Stimulated activated CD8-positive, alpha-beta memory T cell treated with anti-CD3 and anti-CD28 coated beads, Interleukin-2, amount 100 ng/mL, for 1 hour (primary cell): ENCODE data around the gene ZNF500.

Experiments used
- DNase-seq, 2 donors: peaks; one replicate each; pipeline ENCODE4 v3.0.0-alpha.2; 2020; ENCODE audit warnings: low read depth in 2 of 2

ZNF500 gene

DNA sequence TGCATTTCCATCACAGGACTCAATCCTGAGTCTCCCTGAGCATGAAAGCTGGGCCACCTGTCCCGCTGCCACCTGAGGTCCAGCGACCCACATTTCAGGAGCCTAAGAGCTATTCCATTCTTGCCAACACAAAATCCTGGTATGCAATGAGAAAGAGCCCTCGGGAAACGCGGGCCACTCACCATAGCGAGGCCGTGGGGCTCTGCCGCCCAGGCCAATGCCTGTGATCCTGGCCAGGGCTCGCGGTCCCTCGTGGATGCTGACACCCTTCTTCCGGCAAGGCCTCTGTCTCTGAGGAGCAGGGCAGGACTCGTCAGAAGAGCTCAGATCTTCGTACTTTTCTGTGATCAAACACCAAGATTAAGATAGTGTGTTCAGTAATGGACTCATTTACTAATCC is 62.0 kb downstream of the ZNF500 start:
- no peak for DNase-seq

DNA sequence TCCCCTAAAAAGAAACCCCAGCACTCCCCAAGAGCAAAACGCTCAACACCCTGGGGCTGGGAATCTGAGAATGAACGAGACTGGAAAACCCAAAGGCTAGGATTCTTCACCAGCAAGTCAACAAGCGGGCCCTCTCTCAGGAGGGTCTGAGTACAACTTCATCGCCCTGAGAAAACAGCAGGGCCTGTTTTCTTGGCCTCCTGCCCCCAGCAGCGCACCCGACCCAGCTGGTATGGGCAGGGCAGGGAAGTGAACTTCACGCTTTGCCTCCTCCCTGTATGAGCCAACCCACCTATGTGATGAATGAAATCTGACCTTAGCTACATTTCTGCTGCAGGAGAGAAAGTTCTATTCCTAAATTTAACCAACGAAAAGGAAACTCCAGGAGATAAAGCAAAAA is 62.5 kb downstream of the ZNF500 start:
- no peak for DNase-seq

DNA sequence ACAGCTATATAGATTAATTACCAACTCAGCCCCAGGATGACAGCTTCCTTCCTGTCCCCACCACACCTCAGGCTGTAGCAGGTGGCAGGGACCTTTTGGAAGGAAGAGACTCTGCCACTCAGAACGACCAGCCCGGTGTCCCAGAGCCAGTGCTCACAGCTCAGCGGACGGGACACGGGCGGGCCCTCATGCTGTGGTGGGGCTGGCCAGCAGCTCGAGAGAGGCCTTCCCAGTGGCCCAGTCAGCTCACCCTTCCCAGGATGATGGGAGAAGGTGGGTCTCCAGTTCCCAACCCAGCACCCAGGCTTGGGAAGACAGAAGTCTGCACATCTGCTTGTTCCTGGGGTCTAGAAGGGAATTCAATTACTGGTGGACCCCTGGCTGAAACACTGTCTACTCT is 63.1 kb downstream of the ZNF500 start:
- DNase-seq = no peak

DNA sequence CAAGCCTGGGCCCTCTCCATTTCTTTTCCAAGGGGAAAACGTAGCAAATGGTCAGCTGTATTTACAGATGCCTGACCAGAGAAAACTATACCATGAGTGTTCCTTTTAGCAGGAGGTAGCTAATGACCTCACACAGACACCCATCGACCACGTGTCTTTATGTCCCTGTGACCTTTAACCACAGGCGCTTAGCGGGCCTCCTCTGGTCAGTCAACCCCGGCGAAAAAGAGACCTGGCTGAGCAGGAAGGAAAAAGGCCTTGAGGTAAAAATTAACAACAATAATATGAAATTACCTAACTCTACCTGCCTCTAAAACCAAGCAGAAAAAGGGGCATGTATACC is 64.5 kb downstream of the ZNF500 start:
- DNase-seq = no peak

DNA sequence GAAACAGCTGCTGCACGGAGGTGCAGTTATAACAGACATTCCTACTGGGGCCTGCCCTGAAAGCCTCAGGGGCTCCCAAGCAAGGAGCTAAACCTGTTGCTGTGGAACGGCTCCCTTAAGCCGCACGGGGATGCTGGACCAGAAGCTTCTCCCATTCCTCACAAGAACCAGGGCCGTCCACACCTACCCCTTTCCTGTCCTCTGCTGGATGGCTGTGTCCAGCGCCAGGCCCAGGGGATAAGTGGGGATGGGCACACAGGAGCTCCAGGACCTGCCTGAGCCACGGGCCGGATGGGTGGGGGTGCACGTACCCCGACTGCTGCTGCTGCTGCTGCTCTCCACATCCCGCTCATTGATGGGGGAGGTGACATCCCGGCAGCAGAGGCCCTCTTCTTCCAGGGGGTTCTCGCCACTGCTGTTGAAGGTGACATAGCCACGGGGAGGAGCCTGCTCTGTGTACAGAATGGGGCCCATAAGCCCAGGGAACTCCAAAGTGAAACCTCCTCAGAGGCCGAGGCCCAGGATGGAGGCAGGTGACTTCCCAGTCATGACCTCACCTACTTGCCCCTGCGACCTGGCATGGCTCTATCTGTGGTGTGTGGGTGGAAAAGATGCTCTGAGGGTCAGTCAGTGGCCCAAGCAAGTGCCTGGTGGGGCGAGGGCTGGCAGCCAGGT is 65.0 kb downstream of the ZNF500 start:
- DNase-seq = no peak

DNA sequence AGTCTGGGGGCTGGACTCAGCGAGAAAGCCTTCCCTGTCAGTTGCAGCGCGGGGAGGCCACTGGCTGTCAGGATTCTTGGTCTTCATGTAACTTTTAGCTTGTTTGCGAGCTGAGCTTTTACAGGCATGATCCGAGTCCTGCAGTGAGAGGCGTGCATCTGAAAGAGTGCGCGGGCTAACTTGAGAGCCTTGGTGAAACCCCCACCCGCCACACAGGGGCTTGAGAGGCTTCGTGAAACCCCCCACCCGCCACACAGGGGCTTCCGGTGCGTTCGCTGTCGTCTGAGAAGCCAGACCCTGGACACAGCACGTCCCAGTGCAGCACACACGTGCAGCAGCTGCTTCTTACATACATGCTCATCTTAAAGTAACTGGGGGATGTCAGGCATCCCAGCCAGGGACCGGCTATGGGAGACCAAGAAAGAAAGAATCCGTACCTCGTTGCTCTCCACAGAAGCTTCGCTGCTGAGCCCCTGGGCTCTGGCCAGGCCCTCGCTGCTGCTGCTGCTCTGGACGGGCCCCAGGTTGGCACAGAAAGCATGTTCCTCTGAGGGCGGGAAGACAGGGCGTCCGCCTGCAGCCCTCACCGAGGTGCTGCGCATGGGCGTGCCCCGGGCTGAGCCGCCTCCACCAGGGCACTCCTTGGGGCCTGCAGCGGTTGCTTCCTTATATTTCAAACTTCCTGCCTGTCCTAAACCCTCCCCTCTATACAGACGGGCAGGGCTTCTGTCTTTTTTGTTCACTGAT is 65.8 kb downstream of the ZNF500 start:
- no peak for DNase-seq

DNA sequence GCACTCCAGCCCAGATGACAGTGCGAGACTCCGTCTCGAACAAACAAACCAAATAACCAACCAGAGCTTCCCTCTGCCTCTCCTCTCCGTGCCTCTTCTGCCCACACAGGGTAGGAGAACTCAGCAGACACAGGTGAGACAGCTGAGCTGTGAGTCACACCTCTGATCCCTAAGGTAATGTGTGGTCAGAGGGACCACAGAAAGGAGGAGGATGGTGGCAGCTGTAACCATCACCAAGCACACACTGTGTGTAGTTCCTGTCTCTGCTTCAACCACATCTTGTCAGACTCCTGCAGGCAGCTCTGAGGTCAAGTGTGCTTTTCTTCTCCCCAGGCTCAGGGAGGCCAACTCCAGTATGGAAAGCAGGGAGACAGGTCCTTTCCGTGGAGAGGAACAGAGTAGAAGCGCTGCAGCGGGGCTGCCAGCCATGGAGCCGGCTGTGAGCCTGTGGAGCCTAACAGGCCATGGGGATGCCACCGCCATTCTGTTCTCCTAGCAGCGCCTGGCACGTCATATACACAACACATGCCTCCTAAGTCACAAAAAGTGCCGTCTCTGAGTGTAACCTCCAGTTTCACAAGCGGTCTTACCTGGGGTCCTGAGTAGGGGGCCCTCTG is 66.5 kb downstream of the ZNF500 start:
- no peak for DNase-seq

DNA sequence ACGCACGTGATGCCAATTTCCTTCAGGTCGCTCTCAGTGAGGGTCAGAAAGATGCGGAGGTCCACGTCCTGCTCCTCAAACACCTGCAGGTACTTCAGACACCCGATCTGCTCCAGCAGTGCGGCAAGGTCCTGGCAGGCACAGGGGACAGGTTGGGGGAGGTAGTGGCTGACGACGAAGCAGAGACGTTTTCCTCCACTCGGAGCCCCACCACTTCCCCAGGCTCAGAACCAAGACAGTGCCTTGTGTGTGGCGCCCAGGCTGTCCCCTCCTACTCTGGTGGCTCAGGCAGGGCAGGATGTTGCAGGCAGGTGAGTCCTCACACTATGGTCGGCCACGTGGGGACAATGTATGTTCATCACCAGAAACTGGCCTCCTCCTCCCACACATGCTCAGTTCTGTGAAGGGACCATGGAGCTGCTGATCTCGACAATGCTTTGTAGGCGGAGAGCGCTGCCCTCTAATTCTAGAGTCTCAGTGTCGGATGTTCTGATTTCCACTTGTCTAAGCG is 67.9 kb downstream of the ZNF500 start:
- DNase-seq = no peak

DNA sequence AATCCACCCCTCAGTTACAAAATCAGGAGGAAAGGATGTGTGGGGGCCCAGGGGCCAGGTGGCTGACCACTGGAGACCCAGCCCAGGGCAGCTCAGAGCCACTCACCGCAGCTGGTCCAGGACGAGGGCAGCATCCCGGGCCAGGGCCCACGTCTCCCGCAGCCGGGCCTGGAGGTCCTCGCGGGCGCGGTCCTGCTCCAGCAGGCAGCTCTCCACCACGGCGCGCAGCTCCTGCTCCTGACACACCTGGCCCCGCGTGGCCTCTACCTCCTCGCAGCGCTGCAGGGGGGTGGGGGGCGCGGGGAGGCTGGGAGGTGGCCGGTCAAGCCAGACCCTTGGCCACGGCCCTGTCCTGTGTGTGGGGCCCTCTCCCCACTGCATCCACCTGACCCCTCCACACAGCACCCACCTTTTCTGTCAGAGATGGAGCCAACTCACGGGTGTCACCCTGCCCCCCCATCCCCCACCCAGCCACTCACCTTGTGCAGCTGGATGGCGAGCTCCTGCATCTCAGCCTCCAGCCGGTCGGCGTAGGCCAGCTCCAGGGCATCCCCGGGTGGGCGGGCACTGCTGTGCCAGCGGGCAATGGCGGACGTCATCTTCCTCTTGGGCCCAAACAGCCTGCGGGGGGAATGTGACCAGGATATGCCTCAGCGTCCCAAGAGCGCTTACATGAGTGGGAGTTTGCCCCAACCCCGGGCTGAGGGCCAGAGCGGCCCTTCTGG is 68.5 kb downstream of the ZNF500 start:
- no peak for DNase-seq
